Fibroblast of the aortic adventitia (primary cell): ENCODE data around the gene ATP8A2. TPM values are rescaled to one million over a fixed set of nuclear protein-coding genes. Genes with fewer than 3 reads are reported as not detected.
A peak's percentile ranks its signal among the peaks of the same experiment; 100 is the strongest.

Experiments used
- DNase-seq: peaks from one replicate; pipeline ENCODE4 v3.0.0-alpha.2; 2010; ENCODE audit warnings: low read depth
- H3K4me3 ChIP-seq: 2 replicates; pipeline ENCODE4 v1.5.1; 2011; ENCODE audit warnings: low read depth, mild to moderate bottlenecking, control low read depth, low read length, moderate library complexity
- CTCF ChIP-seq: IDR thresholded peaks from 2 replicates; pipeline ENCODE4 v1.5.1; 2011; ENCODE audit warnings: mild to moderate bottlenecking, low read length, control low read depth, inconsistent platforms; ENCODE audit not compliant: insufficient read depth
- total RNA-seq: library from RNA; depleted of rRNA; stranded (reverse); fragments of >200 nt; gene quantifications from 2 replicates; pipeline ENCODE4 v1.2.3, GENCODE V29; 2012; ENCODE audit warnings: low replicate concordance

The ATP8A2 gene
- total RNA-seq, 1 donor, result under 0.01 TPM

- H3K4me3 ChIP-seq, result no peak overlapping the region
- no peak for DNase-seq
- no peak for TF ChIP-seq CTCF
Observed at GRCh38 chr13:26029581-26030136, 657.9 kb downstream of the ATP8A2 start.

- DNase-seq, result no peak
- H3K4me3 ChIP-seq, result no peak overlapping the region
- TF ChIP-seq CTCF, result no peak
Observed at GRCh38 chr13:26030331-26030730, 658.6 kb downstream of the ATP8A2 start.

- DNase-seq, result no peak
- no peak for TF ChIP-seq CTCF
Observed at GRCh38 chr13:26034018-26034417, 662.2 kb downstream of the ATP8A2 start.

GRCh38 chr13:26036383-26036782 is 664.6 kb downstream of the ATP8A2 start:
- DNase-seq, result no peak
- H3K4me3 ChIP-seq, result no peak overlapping the region
- no peak for TF ChIP-seq CTCF

More at GRCh38 chr13:26034018-26034417, 662.2 kb downstream of the ATP8A2 start:
- H3K4me3 ChIP-seq, result no peak overlapping the region

- DNase-seq, result no peak
- no peak overlapping the region for H3K4me3 ChIP-seq
- TF ChIP-seq CTCF, result peak; percentile 31
Observed at GRCh38 chr13:26037302-26037701, 665.5 kb downstream of the ATP8A2 start.

GRCh38 chr13:26038931-26039475 is 667.2 kb downstream of the ATP8A2 start:
- TF ChIP-seq CTCF, result no peak
- H3K4me3 ChIP-seq, result no peak overlapping the region
- no peak for DNase-seq

GRCh38 chr13:26041444-26041843 is 669.7 kb downstream of the ATP8A2 start:
- no peak for DNase-seq
- no peak for TF ChIP-seq CTCF
- no peak overlapping the region for H3K4me3 ChIP-seq
